NCI-H1930 (cell line): ENCODE data around the gene NFKBIL1.
A peak's percentile ranks its signal among the peaks of the same experiment; 100 is the strongest.
"Not testable (repeated sequence)": the region's sequence is repeated elsewhere in the genome, so short reads cannot be mapped to it uniquely, and the experiment has no call there.

Experiments
- DNase-seq, 2 experiments: peaks; one replicate each; lab custom pipeline; 2025; lab: John Stamatoyannopoulos, UW

The NFKBIL1 gene

DNA sequence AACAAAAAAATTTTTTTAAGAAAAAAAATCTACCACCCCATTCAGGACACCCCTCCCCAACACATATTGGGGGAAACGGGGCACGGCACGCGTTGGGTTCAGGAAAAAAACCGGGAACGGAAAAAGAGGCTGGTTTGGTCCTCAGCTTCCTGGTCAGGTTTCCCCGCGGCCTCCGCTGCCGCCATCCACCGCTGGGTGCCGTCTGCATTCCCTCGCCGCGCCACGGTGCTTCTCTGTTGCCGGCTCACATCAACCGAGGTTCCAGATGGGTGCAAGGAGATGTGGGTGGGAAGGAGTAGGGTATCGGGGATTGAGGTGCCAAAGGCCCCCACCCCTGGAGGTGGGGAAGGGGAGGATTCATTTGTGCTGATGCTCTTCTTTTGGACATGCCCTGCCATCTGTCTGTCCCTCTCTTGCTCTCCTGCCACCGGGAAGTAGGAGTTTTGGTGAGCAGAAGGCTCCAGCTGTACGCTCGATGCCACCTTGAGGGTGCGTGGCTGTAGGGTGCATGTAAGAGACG, 12.8 kb upstream of the NFKBIL1 start:
- no peak for DNase-seq

DNA sequence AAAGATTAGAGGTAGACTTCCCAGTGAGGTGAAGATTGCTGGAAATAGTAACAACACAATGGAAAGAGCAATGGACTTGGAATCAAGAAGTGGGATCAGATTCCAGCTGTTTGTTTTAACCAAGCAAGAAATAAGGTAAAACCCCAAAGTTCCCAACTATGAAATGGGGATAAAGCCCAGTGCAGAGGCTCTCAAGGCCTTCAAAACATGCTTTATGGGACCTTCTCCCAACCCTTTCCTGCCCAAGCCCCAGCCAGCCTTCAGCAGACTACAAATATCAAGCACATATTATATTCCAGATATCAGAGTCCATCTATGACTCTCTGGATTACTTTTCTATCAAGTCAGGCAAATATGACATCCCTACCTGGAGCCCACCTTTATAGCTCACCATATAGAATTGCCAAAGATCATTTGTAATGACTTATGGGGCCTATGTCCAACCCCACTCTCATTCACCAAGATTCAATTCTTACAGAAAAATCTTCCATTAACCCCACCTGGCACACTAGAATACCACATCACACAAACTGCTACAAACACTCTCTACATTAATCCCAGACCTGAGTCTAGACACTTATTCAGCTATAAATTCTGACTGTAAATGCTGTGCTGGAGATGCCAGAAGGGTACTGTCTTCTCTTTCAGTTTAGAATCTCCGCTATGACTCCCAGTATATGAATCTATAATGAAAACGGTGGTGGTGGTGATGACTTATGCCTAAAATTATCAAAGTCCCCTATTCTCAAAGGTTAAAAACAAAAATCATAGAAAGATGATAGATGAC, 11.7 kb upstream of the NFKBIL1 start:
- no peak for DNase-seq

DNA sequence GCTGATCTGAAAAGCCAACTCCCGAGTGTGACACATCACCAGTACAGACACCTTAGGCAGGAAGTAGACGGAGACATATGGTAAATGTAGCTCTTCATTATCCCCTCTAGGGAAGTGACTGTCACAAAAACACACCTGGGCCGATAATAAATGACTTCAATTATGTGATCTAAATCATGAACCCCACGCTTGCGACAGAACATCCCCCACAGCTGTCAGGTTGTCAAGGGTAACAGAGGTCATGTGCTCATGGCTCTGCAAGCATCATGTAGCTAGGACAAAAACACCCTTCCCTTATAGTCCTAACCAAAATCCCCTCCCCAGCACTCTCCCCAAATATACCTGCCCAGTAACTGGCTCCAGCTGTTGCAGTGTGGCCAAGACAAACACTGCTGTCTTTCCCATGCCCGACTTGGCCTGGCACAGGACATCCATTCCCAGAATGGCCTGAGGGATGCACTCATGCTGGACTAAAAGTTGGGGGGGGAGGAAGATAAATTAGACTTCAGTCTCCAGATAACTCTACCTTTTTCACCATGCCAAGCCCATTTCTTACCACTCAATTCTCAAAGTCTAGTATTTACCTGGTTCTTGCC, 8.5 kb upstream of the NFKBIL1 start:
- no peak for DNase-seq

DNA sequence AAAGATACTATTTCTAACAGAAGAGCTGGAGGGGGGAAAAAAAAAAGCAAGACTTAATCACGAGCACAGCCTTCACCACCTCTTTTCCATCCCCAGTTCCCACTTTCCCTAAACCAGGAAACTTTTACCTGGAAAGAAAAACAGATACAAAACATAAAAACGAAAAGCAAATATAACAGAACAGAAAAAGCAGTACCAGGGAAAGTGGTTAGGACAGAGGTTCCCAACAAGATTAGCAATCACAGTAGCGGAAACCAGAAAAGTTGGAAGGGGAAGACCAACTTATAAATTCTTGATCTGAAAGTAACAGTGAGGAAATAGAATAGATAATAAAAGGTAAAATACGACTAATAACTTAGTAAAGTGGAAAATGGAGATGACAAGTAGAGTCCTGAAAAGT, 6.8 kb upstream of the NFKBIL1 start:
- no peak for DNase-seq

DNA sequence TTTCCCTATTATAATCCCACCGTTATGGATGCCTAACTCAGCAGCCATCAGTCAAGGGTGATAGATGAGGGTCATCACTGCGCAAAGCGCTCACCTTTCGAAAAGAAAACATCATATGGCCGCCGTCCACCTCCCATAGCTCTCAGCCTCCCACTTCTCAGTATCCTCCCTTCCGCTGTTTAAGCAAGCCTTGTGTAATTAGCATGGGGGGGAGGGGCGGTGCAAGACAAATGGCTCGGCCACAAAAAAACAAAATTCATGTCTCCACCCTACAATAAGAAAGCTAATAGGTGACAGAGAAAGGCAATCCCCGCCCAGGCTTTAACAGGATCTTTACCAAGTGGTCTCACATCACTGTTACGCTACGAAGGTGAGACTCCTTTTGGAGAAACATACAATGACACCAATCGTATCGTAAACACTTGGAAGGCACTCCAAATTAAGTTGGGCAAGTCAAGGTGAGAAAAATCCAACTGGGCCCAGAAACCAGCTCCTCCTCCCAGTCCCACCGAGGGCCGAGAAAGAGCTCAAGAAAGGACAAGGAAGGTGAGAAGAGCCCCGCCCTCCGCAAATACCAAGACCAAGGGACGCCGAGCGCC, 6.2 kb upstream of the NFKBIL1 start:
- DNase-seq = no peak

DNA sequence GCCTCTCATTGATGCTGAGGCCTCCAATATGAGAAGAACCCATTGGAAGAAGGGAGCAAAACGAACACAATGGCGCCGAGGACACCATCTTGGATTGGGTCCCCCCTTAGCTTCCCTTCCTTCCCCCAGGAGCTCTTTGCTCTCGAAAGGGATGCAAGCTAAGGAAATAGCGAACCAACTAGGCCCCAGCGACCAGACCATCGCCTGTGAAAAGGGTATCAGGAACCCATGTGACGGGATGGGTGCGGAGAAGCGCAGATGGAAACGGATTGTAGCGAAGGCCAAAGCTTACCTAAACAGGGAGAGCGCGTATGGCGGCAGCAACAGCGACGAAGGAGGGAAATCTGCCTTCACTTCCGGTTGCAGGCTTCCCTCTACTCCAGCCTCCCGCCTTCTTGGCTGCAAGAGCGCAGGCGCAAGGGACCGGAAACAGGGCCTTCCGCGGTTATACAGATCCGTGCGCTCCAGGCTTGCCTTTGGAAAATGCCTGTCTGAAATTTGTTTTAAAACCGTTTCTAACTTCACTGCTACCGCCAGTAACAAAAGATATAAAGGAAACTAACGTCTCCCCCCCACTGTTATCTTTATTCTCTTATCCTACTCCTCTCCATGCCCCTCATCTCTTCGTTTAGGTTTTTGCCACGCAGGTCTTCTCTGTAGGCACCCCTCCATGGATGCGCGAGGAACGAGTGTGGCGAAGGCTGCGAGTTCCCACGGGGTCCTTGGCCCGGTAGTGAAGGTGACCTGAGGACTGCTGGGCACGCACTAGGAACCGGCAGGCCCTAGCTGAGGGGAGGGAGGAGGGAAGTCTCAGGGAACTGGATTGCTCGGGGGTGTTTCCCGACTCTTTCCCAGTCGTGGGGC, 5.5 kb upstream of the NFKBIL1 start, which contains the start of gene DDX39B:
Gene DDX39B, minus strand, starts transcription at position 346 of the 864 bp plus-strand sequence. CDS start 1,471 bp downstream, outside the sequence.
- DNase-seq = peak; percentile 94 to 95

DNA sequence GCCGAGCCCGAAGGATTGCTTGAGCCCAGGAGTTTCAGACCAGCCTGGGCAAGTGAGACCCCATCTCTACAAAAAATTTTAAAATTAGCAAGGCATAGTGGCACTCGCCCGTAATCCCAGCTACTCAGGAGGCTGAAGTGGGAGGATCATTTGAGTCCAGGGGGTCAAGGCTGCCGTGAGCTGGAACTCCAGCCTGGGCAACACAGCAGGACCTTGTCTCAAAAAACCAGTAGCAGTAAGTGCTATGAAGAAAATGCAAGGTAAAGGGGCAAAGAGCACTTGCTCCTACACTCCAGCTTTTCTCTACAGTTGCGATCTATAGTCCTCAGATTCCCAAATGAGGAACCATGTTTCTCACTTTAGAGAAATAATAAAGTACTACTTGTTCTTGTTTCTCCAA, 3.8 kb upstream of the NFKBIL1 start:
- no peak for DNase-seq

DNA sequence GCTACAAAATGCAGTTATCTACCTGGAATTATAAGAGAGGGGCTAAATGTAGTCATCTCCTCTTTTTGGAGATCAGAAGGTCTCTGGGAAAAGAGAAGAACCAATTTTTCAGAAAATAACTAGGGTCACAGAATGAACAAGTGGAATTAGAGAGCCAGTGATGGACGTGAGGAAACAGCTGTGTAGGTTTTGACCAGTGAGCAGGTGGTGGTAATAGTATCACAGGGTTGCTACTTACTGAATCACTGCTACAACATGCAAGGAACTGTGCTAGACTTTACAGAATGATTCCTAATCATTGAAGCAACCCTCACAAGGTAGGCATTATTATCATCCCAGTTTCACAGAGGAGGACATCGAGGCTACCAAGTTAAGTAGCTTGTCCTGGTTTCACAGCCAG, 2.7 kb upstream of the NFKBIL1 start:
- no peak for DNase-seq

DNA sequence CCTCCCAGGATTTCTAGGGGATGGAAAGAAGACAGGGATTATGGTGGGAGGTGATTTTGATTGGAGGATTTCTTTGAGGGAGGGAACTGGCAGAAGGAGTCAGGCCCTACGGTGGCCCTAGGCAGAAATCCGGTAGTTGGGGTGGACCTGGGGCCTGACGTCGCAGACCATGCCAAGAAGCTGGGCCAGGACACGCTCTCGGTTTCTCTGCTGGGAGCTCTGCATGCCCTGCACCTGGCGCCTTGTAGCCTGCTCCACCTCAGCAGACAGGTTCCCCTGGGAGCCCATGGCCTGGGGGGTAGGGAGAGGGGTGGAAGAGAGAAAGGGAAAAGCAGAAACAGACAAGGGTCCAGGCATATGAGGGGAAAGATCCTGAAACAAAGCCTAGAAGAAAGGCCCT, 2.1 kb upstream of the NFKBIL1 start:
- no peak for DNase-seq

DNA sequence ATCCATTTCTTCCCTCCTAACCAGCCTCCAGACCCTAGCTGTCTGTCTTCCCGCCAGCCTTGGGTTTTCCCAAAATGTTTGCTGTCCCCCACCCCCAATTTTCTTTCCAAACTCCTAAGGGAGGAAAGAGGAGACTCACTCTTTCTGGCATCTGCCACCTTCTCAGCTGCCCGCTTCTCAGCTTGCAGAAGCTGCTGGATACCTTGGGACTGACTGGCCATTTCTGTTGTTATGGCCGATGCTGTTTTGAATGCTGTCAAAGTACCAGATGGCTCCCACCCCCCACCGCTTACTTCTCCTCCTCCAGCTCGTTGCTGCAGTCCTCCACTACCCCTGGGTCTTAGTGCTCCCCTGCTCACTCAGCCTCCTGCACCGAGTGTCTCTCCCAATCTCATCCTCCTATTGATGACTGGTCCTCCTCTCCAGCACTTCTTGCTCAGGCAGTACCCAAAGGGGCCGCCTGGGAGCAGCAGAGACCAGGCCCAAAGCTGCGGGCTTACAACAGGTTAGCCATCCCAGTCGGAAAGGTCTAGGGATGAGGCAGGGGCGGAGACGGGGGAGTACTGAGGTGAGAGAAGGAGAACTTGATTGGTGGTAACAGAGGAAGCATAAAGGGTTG, 960 bp upstream of the NFKBIL1 start, which contains the start of gene ATP6V1G2:
Gene ATP6V1G2, minus strand, starts transcription at position 270 of the 619 bp plus-strand sequence. Its CDS starts 49 bp downstream, at position 221.
- DNase-seq = peak; percentile 85 to 87

DNA sequence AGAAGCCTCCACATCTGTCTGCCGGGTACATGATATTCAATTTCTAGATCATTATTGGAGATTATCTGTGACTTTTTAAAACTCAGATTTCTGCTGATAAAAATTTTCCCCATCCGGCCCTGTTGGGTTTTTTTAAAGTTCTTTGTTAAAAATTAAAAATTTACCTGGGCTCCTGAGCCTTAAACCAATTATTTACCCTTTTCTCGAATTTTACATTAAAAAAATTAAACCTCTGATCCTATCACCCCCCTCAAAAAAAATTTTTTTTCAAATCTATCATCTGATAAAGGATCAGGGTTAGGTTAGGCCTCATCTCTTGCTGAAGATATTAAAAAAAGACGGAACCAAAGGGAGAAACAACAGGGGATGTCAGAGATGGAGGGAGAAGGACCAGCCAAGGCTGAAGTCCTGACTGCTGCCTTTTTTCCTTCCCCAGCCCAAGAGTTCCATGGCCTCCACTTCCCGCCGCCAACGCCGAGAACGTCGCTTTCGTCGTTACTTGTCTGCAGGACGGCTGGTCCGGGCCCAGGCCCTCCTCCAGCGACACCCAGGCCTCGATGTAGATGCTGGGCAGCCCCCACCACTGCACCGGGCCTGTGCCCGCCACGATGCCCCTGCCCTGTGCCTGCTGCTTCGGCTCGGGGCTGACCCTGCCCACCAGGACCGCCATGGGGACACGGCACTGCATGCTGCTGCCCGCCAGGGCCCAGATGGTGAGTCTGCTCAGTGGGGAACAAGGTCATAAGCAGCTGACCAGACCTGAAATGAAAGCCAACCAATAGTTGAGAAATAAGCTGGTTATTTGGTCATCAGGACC, 527 bp downstream of the NFKBIL1 start:
- DNase-seq = no peak

DNA sequence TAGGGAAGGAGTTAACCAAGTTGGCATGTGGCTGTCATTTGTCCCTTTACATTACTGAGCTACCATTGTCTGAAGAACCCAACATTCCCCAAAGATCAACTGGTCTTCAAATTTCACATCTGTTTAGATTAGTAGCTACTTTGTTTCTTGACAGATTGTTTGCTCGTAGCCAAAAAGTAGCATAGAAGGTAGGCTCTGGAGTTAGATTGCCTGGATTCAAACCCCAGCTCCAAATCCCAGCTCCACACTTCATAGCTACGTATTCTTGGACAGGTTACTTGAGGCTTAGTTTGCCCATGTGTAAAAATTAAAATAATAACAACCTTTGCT, 1.1 kb downstream of the NFKBIL1 start:
- no peak for DNase-seq

DNA sequence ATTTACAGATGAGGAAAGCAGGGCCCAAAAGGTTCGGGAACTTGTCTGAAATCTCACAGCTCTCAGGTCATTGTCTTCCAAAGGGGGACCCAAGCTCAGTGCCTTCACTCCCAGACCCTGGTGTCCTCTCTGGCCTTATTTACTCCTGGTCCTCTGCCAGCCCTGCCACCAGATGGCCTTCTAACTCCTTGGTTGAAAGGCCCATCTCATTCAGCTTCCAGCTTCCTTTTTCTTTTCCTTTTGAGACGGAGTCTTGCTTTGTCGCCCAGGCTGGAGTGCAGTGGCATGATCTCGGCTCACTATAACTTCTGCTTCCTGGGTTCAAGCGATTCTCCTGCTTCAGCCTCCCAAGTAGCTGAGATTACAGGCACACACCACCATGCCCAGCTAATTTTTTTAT, 4.0 kb downstream of the NFKBIL1 start:
- DNase-seq = not testable (repeated sequence)

DNA sequence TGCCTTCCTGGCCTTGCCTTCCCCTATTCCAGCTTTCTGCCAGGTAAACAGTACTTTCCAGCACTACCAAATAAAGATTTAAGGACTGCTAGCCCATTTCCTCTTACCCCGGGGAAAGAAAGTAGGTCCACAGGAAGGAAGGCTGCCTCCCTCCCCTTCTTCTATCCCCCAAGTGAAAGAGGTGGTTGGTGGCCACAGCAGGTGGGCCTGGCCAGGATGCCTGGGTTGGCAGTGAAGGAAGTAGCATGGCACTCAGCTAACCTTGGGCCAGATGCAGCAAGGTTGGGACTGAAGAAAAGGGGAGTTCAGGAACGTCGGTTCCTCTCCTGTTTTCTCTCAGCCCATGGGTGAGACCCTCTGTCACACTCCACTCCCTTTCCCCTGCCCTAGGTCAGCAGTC, 8.9 kb downstream of the NFKBIL1 start:
- DNase-seq = no peak

DNA sequence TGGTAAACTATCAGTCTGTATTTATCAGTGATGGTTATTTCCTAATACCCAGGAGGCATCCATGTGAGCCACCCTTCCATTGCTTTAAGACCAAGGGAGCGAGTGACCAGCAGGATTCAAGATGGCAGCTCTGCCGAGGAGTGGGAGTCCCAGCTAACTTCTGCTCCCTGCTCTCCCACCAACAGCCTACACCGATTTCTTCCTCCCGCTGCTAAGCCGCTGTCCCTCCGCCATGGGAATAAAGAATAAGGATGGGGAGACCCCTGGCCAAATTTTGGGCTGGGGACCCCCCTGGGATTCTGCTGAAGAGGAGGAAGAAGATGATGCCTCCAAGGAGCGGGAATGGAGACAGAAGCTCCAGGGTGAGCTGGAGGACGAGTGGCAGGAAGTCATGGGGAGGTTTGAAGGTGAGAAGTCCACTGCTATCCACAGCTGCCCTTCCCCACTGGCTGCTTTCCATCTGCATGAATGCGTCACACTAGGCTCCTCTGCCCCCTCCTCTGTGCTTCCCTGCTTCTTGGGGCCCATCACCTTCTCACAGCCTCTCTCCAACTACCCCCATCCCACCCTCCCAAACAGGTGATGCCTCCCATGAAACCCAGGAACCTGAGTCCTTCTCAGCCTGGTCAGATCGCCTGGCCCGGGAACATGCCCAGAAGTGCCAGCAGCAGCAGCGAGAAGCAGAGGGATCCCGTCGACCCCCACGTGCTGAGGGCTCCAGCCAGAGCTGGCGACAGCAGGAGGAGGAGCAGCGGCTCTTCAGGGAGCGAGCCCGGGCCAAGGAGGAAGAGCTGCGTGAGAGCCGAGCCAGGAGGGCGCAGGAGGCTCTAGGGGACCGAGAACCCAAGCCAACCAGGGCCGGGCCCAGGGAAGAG, 10.3 kb downstream of the NFKBIL1 start:
- no peak for DNase-seq

DNA sequence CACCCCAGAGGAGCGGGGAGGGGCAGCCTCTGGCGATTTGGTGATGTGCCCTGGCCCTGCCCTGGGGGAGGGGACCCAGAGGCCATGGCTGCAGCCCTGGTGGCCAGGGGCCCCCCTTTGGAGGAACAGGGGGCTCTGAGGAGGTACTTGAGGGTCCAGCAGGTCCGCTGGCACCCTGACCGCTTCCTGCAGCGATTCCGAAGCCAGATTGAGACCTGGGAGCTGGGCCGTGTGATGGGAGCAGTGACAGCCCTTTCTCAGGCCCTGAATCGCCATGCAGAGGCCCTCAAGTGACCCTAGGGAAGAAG, 10.9 kb downstream of the NFKBIL1 start:
- no peak for DNase-seq

DNA sequence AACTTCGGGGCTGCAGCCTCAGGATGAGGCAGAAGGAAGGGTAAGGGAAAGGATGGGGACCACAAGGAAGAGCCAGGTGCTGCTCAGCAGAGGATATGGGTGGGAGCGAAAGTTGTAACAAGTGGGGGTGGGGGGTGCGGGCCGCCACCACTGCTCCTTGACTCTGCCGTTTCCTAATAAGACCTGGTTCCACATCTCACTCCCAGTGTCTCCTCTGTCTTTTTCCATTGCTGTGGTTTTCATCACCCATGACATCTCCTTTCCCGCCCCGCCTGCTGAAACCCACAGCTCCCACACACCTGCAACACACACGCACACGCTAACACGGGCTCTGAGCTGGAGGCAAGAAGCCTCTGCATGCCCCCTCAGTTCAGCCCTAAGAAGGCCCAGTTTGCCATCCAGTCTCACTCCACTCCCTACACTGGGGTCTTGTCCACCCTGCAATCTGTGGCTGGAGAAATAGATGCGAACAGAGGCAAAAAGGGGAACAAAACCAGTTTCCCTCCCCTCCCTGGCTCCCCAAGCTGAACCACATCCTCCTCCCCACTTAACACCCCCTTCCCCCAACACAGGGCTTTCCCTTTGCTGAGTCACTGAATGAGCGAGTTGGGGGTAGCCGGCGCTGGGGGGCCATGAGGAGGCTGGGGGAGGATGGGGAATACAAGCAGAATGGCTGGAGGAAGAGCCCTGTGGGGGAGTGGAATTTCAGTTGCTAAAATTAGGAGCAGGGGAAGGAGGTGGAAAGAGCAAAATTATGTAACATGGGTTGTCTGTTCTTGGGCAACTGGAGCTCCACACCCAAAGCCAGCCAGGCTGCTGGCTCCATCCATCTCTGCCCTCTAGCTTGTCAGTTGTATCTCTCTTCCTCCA, 11.5 kb downstream of the NFKBIL1 start:
- no peak for DNase-seq

DNA sequence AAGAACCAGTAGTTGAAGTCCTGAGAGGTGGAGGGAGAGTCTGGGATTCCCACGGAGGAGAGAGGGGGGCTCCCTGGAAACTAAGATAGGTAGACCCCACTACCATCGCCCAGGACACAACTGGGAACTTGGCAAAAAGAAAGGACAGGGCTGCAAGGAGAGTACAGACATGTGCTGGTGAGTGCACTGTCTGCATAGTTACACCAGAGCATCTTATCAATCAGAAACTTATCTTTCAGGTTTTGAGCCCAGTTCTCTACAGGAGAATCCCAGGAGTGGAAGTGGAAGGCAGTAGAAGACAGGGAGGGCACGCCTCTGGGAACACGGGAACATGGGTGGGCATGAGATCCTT, 12.2 kb downstream of the NFKBIL1 start:
- DNase-seq = no peak
